ENCODE measurements around the gene ENPP7. TPM values are rescaled to one million over a fixed set of nuclear protein-coding genes. Genes with fewer than 3 reads are reported as not detected.

Gene ENPP7
- total and polyA plus RNA-seq, 8 donors, result 0.05 to 0.15 (median 0.12) TPM; not detected in 3

DNA sequence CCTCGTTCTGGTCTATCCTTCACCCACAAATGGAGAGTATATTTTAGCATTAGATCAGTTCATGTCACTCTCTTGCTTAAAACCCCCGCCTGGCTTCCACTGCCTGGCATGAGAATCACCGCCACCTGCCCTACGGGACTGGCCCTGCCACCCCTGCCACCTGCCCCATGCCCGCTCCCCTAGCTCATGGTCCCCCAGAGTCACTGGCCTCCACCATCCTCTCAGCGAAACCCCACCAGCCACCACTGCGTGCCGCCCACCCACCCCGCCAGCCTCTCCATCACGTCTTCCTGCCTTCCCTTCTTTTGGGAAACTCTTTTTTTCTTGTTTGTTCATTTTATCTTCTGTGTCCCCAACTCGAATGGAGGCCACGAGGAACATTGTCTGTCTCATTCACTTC, 982 bp upstream of the ENPP7 start:
- ATAC-seq, result no peak
- H3K27me3 ChIP-seq, result no peaks in the 10 kb centered on the region

DNA sequence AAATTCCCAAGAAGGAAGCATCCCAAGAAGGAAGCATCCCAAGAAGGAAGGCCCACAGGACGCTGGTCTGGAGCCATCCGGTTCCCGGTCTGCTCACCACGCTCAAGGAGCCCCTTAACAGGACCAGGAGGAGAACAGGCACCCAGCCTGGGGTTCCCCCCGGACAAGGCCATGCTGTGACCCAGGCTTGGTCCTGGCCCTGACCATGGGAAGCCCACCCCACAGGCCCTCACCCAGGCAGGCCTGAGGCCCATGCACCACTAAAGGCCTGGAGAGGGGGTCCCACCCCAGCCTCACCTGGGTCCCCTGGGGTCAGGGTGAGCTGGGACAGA, 340 bp upstream of the ENPP7 start:
- FAIRE-seq, result no peak
- no peak for ATAC-seq
- Histone ChIP-seq H3K27me3 (no peaks in the 10 kb centered on the region), H3K4me1 (no peaks in the 10 kb centered on the region), H3K36me3 (no peaks in the 10 kb centered on the region), H3K4me3 (no peak overlapping the region), H3K27ac (no peak overlapping the region), H3K9me3 (no peaks in the 10 kb centered on the region)
- 89 to 94% methylated on average over 4 to 5 of the region's 5 CpGs for WGBS, 2 donors
- no peak for TF ChIP-seq CTCF (IDR thresholded peaks at IDR 0.05)
- DNase-seq, result peak in 1 of 6 donors; percentile 27
- intact Hi-C loops (cut with DNase I), result no loop called here

More for the DNA sequence above, 982 bp upstream of the ENPP7 start:
- intact Hi-C loops (cut with DNase I), result no loop called here
- no peaks in the 10 kb centered on the region for H3K36me3 ChIP-seq
- FAIRE-seq (no peak), DNase-seq (peak in 1 of 6 donors; percentile 46)
- no peaks in the 10 kb centered on the region for H3K9me3 ChIP-seq
- no peaks in the 10 kb centered on the region for H3K4me1 ChIP-seq
- 83 to 85% methylated on average over 12 of the region's 12 CpGs for WGBS, 2 donors
- no peak overlapping the region for H3K27ac ChIP-seq
- H3K4me3 ChIP-seq, result no peak overlapping the region
- no peak for TF ChIP-seq CTCF (IDR thresholded peaks at IDR 0.05)

DNA sequence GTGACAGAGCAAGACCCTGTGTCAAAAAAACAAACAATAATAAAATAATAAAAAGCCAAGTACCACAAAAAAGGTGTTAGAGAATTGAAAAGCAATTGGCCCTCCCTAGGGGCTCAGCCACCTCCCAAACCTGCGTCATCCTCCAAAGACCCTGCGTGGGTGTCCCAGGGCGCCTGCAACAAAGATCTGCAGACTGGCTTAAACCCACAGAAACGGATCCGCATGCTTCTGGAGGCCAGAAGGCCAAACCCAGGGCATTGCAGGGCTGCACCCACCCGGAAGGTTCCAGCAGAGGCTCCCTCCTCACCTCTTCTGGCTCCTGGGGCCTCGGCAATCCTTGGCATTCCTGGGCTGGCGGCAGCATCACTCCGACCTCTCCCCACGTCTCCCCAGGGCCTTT, 1.5 kb downstream of the ENPP7 start:
- no peak for ATAC-seq
- no peak for DNase-seq
- intact Hi-C loops (cut with DNase I), result no loop called here
- no peak for FAIRE-seq
- TF ChIP-seq CTCF (IDR thresholded peaks at IDR 0.05), result no peak
- H3K9me3 ChIP-seq, result no peaks in the 10 kb centered on the region
- 89 to 92% methylated on average over 10 of the region's 10 CpGs for WGBS, 2 donors
- H3K4me1 ChIP-seq, result no peaks in the 10 kb centered on the region
- no peaks in the 10 kb centered on the region for H3K27me3 ChIP-seq
- H3K27ac ChIP-seq, result peak overlapping the region in 1 of 4 donors; percentile 58
- H3K36me3 ChIP-seq, result no peaks in the 10 kb centered on the region
- H3K4me3 ChIP-seq, result no peak overlapping the region

- TF ChIP-seq CTCF (IDR thresholded peaks at IDR 0.05), result no peak
- Histone ChIP-seq H3K36me3 (no peaks in the 10 kb centered on the region), H3K9me3 (no peaks in the 10 kb centered on the region), H3K4me1 (no peaks in the 10 kb centered on the region), H3K27me3 (no peaks in the 10 kb centered on the region), H3K27ac (peak overlapping the region in 3 of 4 donors; percentile 15 to 58 (median 51)), H3K4me3 (no peak overlapping the region)
- FAIRE-seq (no peak), DNase-seq (peak in 1 of 6 donors; percentile 58), ATAC-seq (peak in 3 of 4 donors; percentile 37 to 67 (median 47))
- intact Hi-C loops (cut with DNase I), result no loop called here
- WGBS, 2 donors, result 58 to 61% methylated on average over 35 of the region's 35 CpGs
Observed at GRCh38 chr17:79732804-79733691, 2.3 kb downstream of the ENPP7 start.

- H3K27ac ChIP-seq, result peak overlapping the region in 2 of 4 donors; percentile 15 to 51
- H3K4me1 ChIP-seq, result no peaks in the 10 kb centered on the region
- no peak overlapping the region for H3K4me3 ChIP-seq
- no peak for FAIRE-seq
- TF ChIP-seq CTCF (IDR thresholded peaks at IDR 0.05), result no peak
- H3K9me3 ChIP-seq, result no peaks in the 10 kb centered on the region
- WGBS, 2 donors, result 75 to 84% methylated on average over 9 of the region's 9 CpGs
- no peaks in the 10 kb centered on the region for H3K36me3 ChIP-seq
- intact Hi-C loops (cut with DNase I), result no loop called here
- DNase-seq, result no peak
- H3K27me3 ChIP-seq, result no peaks in the 10 kb centered on the region
- no peak for ATAC-seq
Observed at GRCh38 chr17:79733692-79734070, 2.9 kb downstream of the ENPP7 start.

All from pancreas (tissue), 10 donors.